Measurements from ENCODE around the gene GLYATL3. TPM values are rescaled to one million over a fixed set of nuclear protein-coding genes. Genes with fewer than 3 reads are reported as not detected.

Gene GLYATL3
- total RNA-seq, 1 donor from 2014 or later = not detected

DNA sequence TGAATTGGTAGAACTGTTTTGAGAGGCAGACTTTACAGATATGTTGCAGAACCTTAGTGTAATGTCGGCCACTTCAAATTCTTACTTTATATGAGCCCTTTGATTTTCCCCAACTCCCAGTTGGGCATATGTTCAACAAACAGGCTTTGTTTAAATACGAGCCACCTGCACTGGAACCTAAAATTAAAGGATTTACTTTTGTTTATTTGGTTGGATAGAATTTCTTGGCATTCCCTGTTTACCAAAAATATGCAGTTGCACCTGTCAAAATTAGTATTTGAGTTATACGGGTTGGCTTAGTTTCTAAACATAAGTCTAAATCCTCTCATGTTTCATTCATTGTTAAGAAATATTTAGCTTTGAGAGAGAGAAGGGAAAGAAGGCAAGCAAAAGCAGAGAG is 2.4 kb upstream of the GLYATL3 start:
- TF ChIP-seq, protein P1, sequence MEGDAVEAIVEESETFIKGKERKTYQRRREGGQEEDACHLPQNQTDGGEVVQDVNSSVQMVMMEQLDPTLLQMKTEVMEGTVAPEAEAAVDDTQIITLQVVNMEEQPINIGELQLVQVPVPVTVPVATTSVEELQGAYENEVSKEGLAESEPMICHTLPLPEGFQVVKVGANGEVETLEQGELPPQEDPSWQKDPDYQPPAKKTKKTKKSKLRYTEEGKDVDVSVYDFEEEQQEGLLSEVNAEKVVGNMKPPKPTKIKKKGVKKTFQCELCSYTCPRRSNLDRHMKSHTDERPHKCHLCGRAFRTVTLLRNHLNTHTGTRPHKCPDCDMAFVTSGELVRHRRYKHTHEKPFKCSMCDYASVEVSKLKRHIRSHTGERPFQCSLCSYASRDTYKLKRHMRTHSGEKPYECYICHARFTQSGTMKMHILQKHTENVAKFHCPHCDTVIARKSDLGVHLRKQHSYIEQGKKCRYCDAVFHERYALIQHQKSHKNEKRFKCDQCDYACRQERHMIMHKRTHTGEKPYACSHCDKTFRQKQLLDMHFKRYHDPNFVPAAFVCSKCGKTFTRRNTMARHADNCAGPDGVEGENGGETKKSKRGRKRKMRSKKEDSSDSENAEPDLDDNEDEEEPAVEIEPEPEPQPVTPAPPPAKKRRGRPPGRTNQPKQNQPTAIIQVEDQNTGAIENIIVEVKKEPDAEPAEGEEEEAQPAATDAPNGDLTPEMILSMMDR (IDR thresholded peaks at IDR 0.05; ENCODE audit: unreplicated experiment) = no peak
- Mint-ChIP-seq H3K27ac (ENCODE audit: unreplicated experiment) (no peak overlapping the region), H3K9me3 (ENCODE audit: unreplicated experiment) (no peaks in the 10 kb centered on the region), H3K36me3 (ENCODE audit: low read depth, unreplicated experiment) (peaks cover 3% of the 10 kb centered on the region), H3K4me1 (ENCODE audit: unreplicated experiment) (no peaks in the 10 kb centered on the region), H3K27me3 (ENCODE audit: unreplicated experiment) (peaks cover 2% of the 10 kb centered on the region), H3K4me3 (ENCODE audit: unreplicated experiment) (no peak overlapping the region)
- DNase-seq (ENCODE audit: low spot score) = no peak

GRCh38 chr6:49499126-49499525 is 597 bp upstream of the GLYATL3 start:
- peaks cover 2% of the 10 kb centered on the region for H3K27me3 Mint-ChIP-seq (ENCODE audit: unreplicated experiment)

GRCh38 chr6:49504666-49505065 is 4.9 kb downstream of the GLYATL3 start:
- H3K27me3 Mint-ChIP-seq (ENCODE audit: unreplicated experiment) = peaks cover 2% of the 10 kb centered on the region
- no peaks in the 10 kb centered on the region for H3K36me3 Mint-ChIP-seq (ENCODE audit: low read depth, unreplicated experiment)
- no peak overlapping the region for H3K4me3 Mint-ChIP-seq (ENCODE audit: unreplicated experiment)
- TF ChIP-seq, protein P1 (IDR thresholded peaks at IDR 0.05; ENCODE audit: unreplicated experiment) = no peak
- no peaks in the 10 kb centered on the region for H3K9me3 Mint-ChIP-seq (ENCODE audit: unreplicated experiment)
- H3K4me1 Mint-ChIP-seq (ENCODE audit: unreplicated experiment) = no peaks in the 10 kb centered on the region
- H3K27ac Mint-ChIP-seq (ENCODE audit: unreplicated experiment) = no peak overlapping the region
- no peak for DNase-seq (ENCODE audit: low spot score)

More at GRCh38 chr6:49499126-49499525, 597 bp upstream of the GLYATL3 start:
- DNase-seq (ENCODE audit: low spot score) = no peak
- H3K36me3 Mint-ChIP-seq (ENCODE audit: low read depth, unreplicated experiment) = peaks cover 3% of the 10 kb centered on the region
- no peaks in the 10 kb centered on the region for H3K9me3 Mint-ChIP-seq (ENCODE audit: unreplicated experiment)
- no peak overlapping the region for H3K4me3 Mint-ChIP-seq (ENCODE audit: unreplicated experiment)
- no peak overlapping the region for H3K27ac Mint-ChIP-seq (ENCODE audit: unreplicated experiment)
- H3K4me1 Mint-ChIP-seq (ENCODE audit: unreplicated experiment) = no peaks in the 10 kb centered on the region
- TF ChIP-seq, protein P1 (IDR thresholded peaks at IDR 0.05; ENCODE audit: unreplicated experiment) = no peak

DNA sequence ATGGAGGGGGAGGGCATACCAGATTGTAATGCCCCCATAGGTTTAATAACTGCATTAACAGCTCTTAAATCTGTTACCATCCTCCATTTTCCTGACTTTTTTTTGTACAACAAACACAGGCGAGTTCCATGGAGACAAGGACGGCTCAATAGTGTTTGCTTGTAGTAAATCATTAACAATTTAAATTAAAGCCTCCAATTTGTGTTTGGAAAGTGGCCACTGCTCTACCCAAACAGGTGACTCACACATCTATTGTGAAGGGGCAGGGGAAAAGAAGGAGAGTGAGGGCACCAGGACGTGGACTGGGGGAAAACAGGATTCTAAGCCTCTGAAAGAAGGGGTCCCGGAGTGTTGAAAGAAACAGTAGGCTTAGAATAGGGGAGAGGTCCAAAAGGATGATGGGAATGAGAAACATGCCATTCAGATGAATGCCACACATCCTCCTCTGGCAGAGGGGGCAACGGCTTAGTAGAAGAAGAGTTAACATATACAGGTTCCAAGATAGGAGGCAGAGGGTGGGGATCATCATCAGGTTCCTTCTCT is 6.9 kb downstream of the GLYATL3 start:
- H3K4me1 Mint-ChIP-seq (ENCODE audit: unreplicated experiment) = no peaks in the 10 kb centered on the region
- DNase-seq (ENCODE audit: low spot score) = no peak
- TF ChIP-seq, protein P1 (IDR thresholded peaks at IDR 0.05; ENCODE audit: unreplicated experiment) = no peak
- no peaks in the 10 kb centered on the region for H3K9me3 Mint-ChIP-seq (ENCODE audit: unreplicated experiment)
- no peaks in the 10 kb centered on the region for H3K36me3 Mint-ChIP-seq (ENCODE audit: low read depth, unreplicated experiment)
- H3K4me3 Mint-ChIP-seq (ENCODE audit: unreplicated experiment) = no peak overlapping the region
- no peaks in the 10 kb centered on the region for H3K27me3 Mint-ChIP-seq (ENCODE audit: unreplicated experiment)
- H3K27ac Mint-ChIP-seq (ENCODE audit: unreplicated experiment) = no peak overlapping the region

DNA sequence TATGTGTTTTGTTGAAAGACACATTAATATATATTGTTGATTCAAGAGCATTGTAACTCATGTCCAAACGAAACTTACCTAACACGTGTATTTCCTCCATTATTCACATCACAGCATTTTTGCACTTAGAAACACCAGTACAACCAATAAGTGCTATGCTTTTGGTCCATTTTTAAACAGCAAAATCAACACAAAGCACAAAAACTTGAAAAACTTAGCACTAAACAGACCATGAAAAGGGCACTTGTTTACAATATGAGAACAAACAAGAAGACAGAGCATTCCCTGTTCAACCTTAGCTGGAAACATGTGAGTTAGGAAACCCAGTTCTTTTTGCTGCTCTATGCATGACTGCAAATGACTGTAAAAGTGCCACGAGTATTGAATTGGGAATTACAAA is 9.6 kb downstream of the GLYATL3 start:
- H3K36me3 Mint-ChIP-seq (ENCODE audit: low read depth, unreplicated experiment) = no peaks in the 10 kb centered on the region
- no peaks in the 10 kb centered on the region for H3K4me1 Mint-ChIP-seq (ENCODE audit: unreplicated experiment)
- no peaks in the 10 kb centered on the region for H3K27me3 Mint-ChIP-seq (ENCODE audit: unreplicated experiment)
- no peaks in the 10 kb centered on the region for H3K9me3 Mint-ChIP-seq (ENCODE audit: unreplicated experiment)
- TF ChIP-seq, protein P1 (IDR thresholded peaks at IDR 0.05; ENCODE audit: unreplicated experiment) = no peak
- no peak for DNase-seq (ENCODE audit: low spot score)
- no peak overlapping the region for H3K4me3 Mint-ChIP-seq (ENCODE audit: unreplicated experiment)
- H3K27ac Mint-ChIP-seq (ENCODE audit: unreplicated experiment) = no peak overlapping the region
